Stomach (tissue), 4 donors: ENCODE results near the gene TMEM121B.

Experiments
- CTCF ChIP-seq, 7 experiments: fragments of 450-650 bp in 4 of 7; fragments of 200-600 bp in 3 of 7; sonication (generic) in 3 of 7; IDR thresholded peaks; one replicate each; pipeline ENCODE4 v1.5.1; 2016 to 2019; ENCODE audit warnings: antibody characterized with exemption in 7 of 7, control low read depth in 2 of 7, mild to moderate bottlenecking in 1 of 7
- POLR2A ChIP-seq, 4 donors: fragments of 450-650 bp; IDR thresholded peaks; one replicate each; pipeline ENCODE4 v1.6.1; 2016; ENCODE audit warnings: antibody characterized with exemption in 4 of 4, control low read depth in 2 of 4, mild to moderate bottlenecking in 1 of 4, moderate library complexity in 1 of 4
- POLR2AphosphoS5 ChIP-seq, 3 donors: sonication (generic); formaldehyde crosslinking; IDR thresholded peaks; one replicate each; pipeline ENCODE4 v1.6.1; 2016; ENCODE audit warnings: antibody characterized with exemption in 3 of 3

- TF ChIP-seq POLR2A (IDR thresholded peaks at IDR 0.05) (no peak), POLR2AphosphoS5 (IDR thresholded peaks at IDR 0.05) (no peak), CTCF (IDR thresholded peaks at IDR 0.05) (no peak)
Observed at GRCh38 chr22:17110791-17111550, 10.2 kb downstream of the TMEM121B start.
